Measurements from ENCODE around the gene VPS35.

Gene VPS35

GRCh38 chr16:46606231-46606630, 82.7 kb downstream of the VPS35 start:
- DNase-seq, result no peak

Data from stimulated activated CD4-positive, alpha-beta T cell treated with anti-CD3 and anti-CD28 coated beads, Interleukin-4, amount 100 ng/mL, for 1 hour (primary cell).